Parathyroid adenoma (tissue), 2 donors: ENCODE data around the gene RAF1.

Experiments used
- H2AFZ ChIP-seq: fragments of 300-600 bp; sonication (generic); one replicate; pipeline ENCODE4 v1.7.0; 2017; ENCODE audit warnings: antibody characterized with exemption, mild to moderate bottlenecking
- H3K27ac ChIP-seq: fragments of 300-600 bp; sonication (generic); one replicate; pipeline ENCODE4 v1.7.0; 2017
- H3K27me3 ChIP-seq: fragments of 300-600 bp; sonication (generic); one replicate; pipeline ENCODE4 v1.7.0; 2017; ENCODE audit warnings: low read length; ENCODE audit not compliant: control insufficient read depth, insufficient read depth
- H3K36me3 ChIP-seq: fragments of 300-600 bp; sonication (generic); one replicate; pipeline ENCODE4 v1.7.0; 2017; ENCODE audit warnings: low read length; ENCODE audit not compliant: control insufficient read depth, insufficient read depth
- H3K4me1 ChIP-seq: fragments of 300-600 bp; sonication (generic); one replicate; pipeline ENCODE4 v1.7.0; 2017; ENCODE audit warnings: control low read depth
- H3K4me2 ChIP-seq: fragments of 300-600 bp; sonication (generic); one replicate; pipeline ENCODE4 v1.7.0; 2017; ENCODE audit warnings: low read length
- H3K4me3 ChIP-seq: fragments of 300-600 bp; sonication (generic); one replicate; pipeline ENCODE4 v1.7.0; 2017; ENCODE audit warnings: low read depth, low read length
- H3K79me2 ChIP-seq: fragments of 300-600 bp; sonication (generic); one replicate; pipeline ENCODE4 v1.7.0; 2017; ENCODE audit warnings: control low read depth
- H3K9ac ChIP-seq: fragments of 300-600 bp; sonication (generic); one replicate; pipeline ENCODE4 v1.7.0; 2017; ENCODE audit warnings: mild to moderate bottlenecking
- H3K9me3 ChIP-seq: fragments of 300-600 bp; sonication (generic); one replicate; pipeline ENCODE4 v1.7.0; 2017; ENCODE audit warnings: low read length; ENCODE audit not compliant: control insufficient read depth
- CTCF ChIP-seq: fragments of 300-600 bp; sonication (generic); IDR thresholded peaks from one replicate; pipeline ENCODE4 v1.7.0; 2017; ENCODE audit warnings: antibody characterized with exemption, mild to moderate bottlenecking
- donor health status: primary hyperparathyroidism.

The RAF1 gene

DNA sequence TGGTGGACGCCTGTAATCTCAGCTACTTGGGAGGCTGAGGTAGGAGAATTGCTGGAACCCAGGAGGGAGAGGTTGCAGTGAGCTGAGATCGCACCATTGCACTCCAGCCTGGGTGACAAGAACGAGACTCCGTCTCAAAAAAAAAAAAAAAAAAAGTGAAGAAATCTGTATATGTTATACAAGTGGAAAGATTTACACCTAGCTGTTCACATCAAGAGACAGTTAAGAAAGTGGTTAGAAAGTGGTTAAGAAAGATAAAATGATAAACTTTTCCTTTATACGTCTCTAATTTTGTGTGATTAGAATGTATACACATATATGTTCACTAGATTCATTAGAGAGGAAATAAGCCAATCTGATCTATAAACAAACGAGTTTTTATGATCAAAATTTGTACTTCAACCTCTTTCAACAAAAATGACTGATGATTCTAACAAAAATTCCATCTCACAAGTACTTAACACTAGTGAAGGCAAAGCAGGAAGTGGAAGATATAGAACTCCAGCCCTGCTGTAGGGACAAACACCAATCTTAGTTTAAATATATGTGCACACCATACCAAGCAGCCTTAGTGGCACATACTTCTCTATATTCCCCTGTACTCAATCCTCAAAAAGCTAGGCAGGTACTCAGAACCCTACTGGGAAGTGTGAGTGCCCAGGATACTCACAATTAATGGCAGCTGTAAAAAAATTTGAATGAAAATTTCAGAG, 51.2 kb downstream of the RAF1 start:
- Histone ChIP-seq H3K4me3 (no peak overlapping the region), H3K4me1 (no peaks in the 10 kb centered on the region), H3K27ac (no peak overlapping the region), H2AFZ (no peak overlapping the region), H3K36me3 (no peaks in the 10 kb centered on the region), H3K4me2 (no peak overlapping the region), H3K79me2 (peaks cover 48% of the 10 kb centered on the region), H3K27me3 (no peaks in the 10 kb centered on the region), H3K9me3 (no peaks in the 10 kb centered on the region), H3K9ac (no peak overlapping the region)
- TF ChIP-seq CTCF = no peak

DNA sequence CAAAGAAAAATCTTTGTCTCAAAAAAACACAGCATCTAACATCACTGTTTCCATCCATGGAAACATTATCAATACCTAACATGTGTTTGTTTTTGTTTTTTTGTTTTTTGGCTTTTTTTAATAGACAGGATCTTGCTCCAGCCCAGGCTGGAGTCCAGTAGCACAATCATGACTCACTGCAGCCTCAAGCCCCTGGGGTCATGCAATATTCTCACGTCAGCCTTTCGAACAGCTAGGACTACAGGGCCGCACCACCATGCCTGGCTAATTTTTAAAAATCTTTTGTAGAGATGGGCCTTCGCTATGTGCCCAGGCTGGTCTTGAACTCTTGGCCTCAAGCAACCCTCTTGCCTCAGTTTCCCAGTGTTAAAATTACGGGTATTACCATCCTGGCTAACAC, 52.8 kb downstream of the RAF1 start:
- H3K9ac ChIP-seq = no peak overlapping the region
- peaks cover 40% of the 10 kb centered on the region for H3K79me2 ChIP-seq
- H3K4me3 ChIP-seq = no peak overlapping the region
- no peak overlapping the region for H2AFZ ChIP-seq
- no peaks in the 10 kb centered on the region for H3K9me3 ChIP-seq
- no peak overlapping the region for H3K4me2 ChIP-seq
- H3K27me3 ChIP-seq = no peaks in the 10 kb centered on the region
- no peak for TF ChIP-seq CTCF
- no peaks in the 10 kb centered on the region for H3K36me3 ChIP-seq
- H3K27ac ChIP-seq = no peak overlapping the region
- no peaks in the 10 kb centered on the region for H3K4me1 ChIP-seq

GRCh38 chr3:12608376-12608775, 55.5 kb downstream of the RAF1 start:
- H2AFZ ChIP-seq = no peak overlapping the region
- H3K27me3 ChIP-seq = no peaks in the 10 kb centered on the region
- H3K36me3 ChIP-seq = no peaks in the 10 kb centered on the region

DNA sequence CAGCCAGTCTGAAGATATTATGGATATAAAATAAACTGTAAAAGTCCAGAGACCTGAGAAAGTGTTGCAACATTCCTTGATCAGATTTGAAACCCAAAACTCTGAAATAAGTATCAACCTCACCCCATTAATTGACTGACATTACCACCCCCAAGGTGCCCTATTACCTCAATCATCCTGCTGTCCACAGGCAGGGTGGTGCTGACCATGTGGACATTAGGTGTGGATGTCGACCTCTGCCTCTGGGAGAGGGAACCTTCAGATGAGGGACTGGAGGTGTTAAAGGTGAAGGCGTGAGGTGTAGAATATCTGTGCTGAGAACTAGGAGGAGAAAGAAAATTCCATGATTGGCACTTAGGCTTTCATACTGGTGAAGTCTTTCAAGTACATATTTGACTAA, 59.9 kb downstream of the RAF1 start:
- Histone ChIP-seq H3K9ac (no peak overlapping the region), H3K4me1 (no peaks in the 10 kb centered on the region), H2AFZ (no peak overlapping the region), H3K4me3 (no peak overlapping the region), H3K9me3 (no peaks in the 10 kb centered on the region), H3K27me3 (no peaks in the 10 kb centered on the region), H3K27ac (no peak overlapping the region), H3K4me2 (no peak overlapping the region), H3K79me2 (peaks cover 12% of the 10 kb centered on the region), H3K36me3 (no peaks in the 10 kb centered on the region)
- no peak for TF ChIP-seq CTCF

More at GRCh38 chr3:12608376-12608775, 55.5 kb downstream of the RAF1 start:
- H3K4me3 ChIP-seq = no peak overlapping the region
- no peaks in the 10 kb centered on the region for H3K4me1 ChIP-seq
- no peak for TF ChIP-seq CTCF
- no peak overlapping the region for H3K27ac ChIP-seq
- no peaks in the 10 kb centered on the region for H3K9me3 ChIP-seq
- no peak overlapping the region for H3K9ac ChIP-seq
- no peak overlapping the region for H3K4me2 ChIP-seq
- H3K79me2 ChIP-seq = peaks cover 28% of the 10 kb centered on the region

DNA sequence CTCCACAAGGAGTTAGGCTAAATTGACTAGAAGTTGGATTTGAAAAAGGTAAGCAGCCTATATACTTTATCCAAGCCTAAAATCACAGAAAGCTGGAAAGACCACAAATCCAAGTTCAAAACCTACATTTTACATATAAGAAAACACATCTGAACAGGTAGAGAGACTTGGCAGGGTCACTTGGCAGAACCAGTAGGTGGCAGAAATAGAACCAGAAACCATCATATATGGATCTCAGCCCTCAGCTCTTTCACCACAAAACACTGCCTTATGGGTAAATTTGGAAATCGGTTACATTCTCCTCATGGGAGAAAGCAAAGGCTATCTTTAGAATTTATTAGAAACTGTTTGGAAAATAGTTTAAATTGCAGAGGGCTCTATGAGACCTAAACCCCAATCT, 62.8 kb downstream of the RAF1 start:
- Histone ChIP-seq H3K4me2 (no peak overlapping the region), H3K4me1 (no peaks in the 10 kb centered on the region), H3K9me3 (no peaks in the 10 kb centered on the region), H3K9ac (no peak overlapping the region), H2AFZ (no peak overlapping the region), H3K27me3 (no peaks in the 10 kb centered on the region), H3K27ac (no peak overlapping the region), H3K36me3 (no peaks in the 10 kb centered on the region), H3K79me2 (peaks cover 3% of the 10 kb centered on the region), H3K4me3 (no peak overlapping the region)
- TF ChIP-seq CTCF = peak; percentile 9
